Breast epithelium (tissue), 4 donors: ENCODE measurements around the gene CDHR3. TPM values are rescaled to one million over a fixed set of nuclear protein-coding genes. Genes with fewer than 3 reads are reported as not detected.

Experiments used
- DNase-seq, 2 donors: peaks; one replicate each; pipeline ENCODE4 v3.0.0-alpha.2; 2019; ENCODE audit warnings: low spot score in 2 of 2
- H3K27ac ChIP-seq, 2 donors: fragments of 200-600 bp; sonication (generic) in 1 of 2; one replicate each; pipeline ENCODE4 v1.5.1; 2016 to 2019; ENCODE audit warnings: mild to moderate bottlenecking in 1 of 2
- H3K27me3 ChIP-seq, 2 donors: fragments of 200-600 bp; sonication (generic) in 1 of 2; one replicate each; pipeline versions ENCODE4 v1.5.1 to v1.6.0; 2017 to 2019; ENCODE audit warnings: control low read depth in 1 of 2, mild to moderate bottlenecking in 1 of 2
- H3K36me3 ChIP-seq: fragments of 200-600 bp; one replicate; pipeline ENCODE4 v1.5.1; 2019
- H3K4me1 ChIP-seq, 2 donors: fragments of 200-600 bp; sonication (generic); one replicate each; pipeline ENCODE4 v1.5.1; 2016 to 2019; ENCODE audit warnings: control low read depth in 1 of 2
- H3K4me3 ChIP-seq, 3 donors: fragments of 200-600 bp; sonication (generic); 1 replicate in 2 of 3; 2 replicates in 1 of 3; pipeline ENCODE4 v1.5.1; 2016 to 2019; ENCODE audit warnings: mild to moderate bottlenecking in 3 of 3, moderate library complexity in 2 of 3
- H3K9me3 ChIP-seq, 2 donors: fragments of 200-600 bp; sonication (generic) in 1 of 2; one replicate each; pipeline ENCODE4 v1.5.1; 2016 to 2019; ENCODE audit warnings: control low read depth in 1 of 2
- POLR2A ChIP-seq: fragments of 450-650 bp; IDR thresholded peaks from one replicate; pipeline ENCODE4 v1.6.1; 2016; ENCODE audit warnings: antibody characterized with exemption, mild to moderate bottlenecking, moderate library complexity
- POLR2AphosphoS5 ChIP-seq, 3 donors: sonication (generic); formaldehyde crosslinking; IDR thresholded peaks; one replicate each; pipeline ENCODE4 v1.6.1; 2017; ENCODE audit warnings: antibody characterized with exemption in 3 of 3
- intact Hi-C: fragments of 100-400 bp; cut with DNase I; formaldehyde crosslinking; loops from one replicate; pipeline ENCODE4 v1.15.1; 2023; ENCODE audit warnings: low total_unique reads
- total RNA-seq, 3 donors: library from RNA; depleted of rRNA; stranded (reverse); fragments of >200 nt; gene quantifications; one replicate each; pipeline ENCODE4 v1.1.0, GENCODE V29; 2016
- TF ChIP-seq, protein P1 (sequence below), 3 donors: fragments of 450-650 bp; IDR thresholded peaks; one replicate each; pipeline ENCODE4 v1.5.1; 2016 to 2017; ENCODE audit warnings: antibody characterized with exemption in 3 of 3, mild to moderate bottlenecking in 3 of 3, moderate library complexity in 3 of 3

Gene CDHR3
- total RNA-seq, 3 donors from 2014 or later: 4.6 to 8.8 (median 6.4) TPM

GRCh38 chr7:106012184-106012583 is 49.1 kb downstream of the CDHR3 start:
- Histone ChIP-seq H3K4me1 (no peaks in the 10 kb centered on the region), H3K27me3 (no peaks in the 10 kb centered on the region), H3K27ac (no peak overlapping the region), H3K4me3 (no peak overlapping the region), H3K9me3 (no peaks in the 10 kb centered on the region), H3K36me3 (no peaks in the 10 kb centered on the region)
- no peak for DNase-seq
- intact Hi-C loops: no loop called here
- TF ChIP-seq, protein P1, sequence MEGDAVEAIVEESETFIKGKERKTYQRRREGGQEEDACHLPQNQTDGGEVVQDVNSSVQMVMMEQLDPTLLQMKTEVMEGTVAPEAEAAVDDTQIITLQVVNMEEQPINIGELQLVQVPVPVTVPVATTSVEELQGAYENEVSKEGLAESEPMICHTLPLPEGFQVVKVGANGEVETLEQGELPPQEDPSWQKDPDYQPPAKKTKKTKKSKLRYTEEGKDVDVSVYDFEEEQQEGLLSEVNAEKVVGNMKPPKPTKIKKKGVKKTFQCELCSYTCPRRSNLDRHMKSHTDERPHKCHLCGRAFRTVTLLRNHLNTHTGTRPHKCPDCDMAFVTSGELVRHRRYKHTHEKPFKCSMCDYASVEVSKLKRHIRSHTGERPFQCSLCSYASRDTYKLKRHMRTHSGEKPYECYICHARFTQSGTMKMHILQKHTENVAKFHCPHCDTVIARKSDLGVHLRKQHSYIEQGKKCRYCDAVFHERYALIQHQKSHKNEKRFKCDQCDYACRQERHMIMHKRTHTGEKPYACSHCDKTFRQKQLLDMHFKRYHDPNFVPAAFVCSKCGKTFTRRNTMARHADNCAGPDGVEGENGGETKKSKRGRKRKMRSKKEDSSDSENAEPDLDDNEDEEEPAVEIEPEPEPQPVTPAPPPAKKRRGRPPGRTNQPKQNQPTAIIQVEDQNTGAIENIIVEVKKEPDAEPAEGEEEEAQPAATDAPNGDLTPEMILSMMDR (IDR thresholded peaks at IDR 0.05): no peak

- no peak overlapping the region for H3K4me3 ChIP-seq
- TF ChIP-seq, protein P1 (IDR thresholded peaks at IDR 0.05): no peak
- TF ChIP-seq POLR2AphosphoS5 (IDR thresholded peaks at IDR 0.05): no peak
- TF ChIP-seq POLR2A: no peak
- no peaks in the 10 kb centered on the region for H3K27me3 ChIP-seq
- H3K36me3 ChIP-seq: no peaks in the 10 kb centered on the region
- DNase-seq: no peak
- no peaks in the 10 kb centered on the region for H3K4me1 ChIP-seq
- H3K9me3 ChIP-seq: no peaks in the 10 kb centered on the region
- intact Hi-C loops: no loop called here
- no peak overlapping the region for H3K27ac ChIP-seq
Measured at GRCh38 chr7:106012935-106013439, 49.9 kb downstream of the CDHR3 start.

DNA sequence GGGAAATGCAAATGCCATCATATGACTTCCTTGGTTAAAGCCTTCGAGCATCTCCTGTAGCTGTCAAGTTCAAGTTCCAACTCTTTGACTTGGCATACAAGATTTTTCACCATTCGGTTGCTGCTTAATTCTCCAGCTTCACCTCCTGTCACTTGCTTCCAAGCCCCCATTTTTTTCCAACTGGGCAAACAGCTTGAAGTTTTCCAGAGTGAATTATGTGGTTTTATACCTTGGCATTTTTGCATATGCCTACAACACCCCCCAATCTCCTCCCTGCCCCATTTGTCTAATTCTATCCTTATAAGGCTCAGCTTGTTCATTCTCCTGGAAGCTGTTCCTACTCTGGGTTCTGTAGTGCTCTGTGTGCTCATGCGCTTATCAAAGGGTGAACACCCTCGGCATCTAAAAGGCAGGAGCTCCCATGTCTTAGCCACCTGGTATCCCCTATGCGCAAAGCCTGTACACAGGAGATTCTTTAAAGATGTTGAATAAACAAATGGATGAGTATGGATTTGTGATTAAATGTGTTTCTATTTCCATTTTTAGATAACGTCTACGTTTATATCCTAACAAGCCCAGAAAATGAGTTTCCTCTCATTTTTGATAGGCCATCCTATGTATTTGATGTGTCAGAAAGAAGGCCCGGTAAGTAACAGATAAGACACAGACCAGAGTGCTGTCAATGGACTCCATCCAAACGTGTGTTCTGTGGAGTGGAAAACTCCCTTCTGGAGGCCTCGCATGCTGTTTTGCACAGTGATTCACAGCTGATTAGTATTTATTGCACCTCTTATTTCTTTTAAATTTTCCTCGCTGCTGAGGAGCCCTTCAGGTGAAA is 52.5 kb downstream of the CDHR3 start:
- TF ChIP-seq, protein P1 (IDR thresholded peaks at IDR 0.05): no peak
- no peak for TF ChIP-seq POLR2AphosphoS5 (IDR thresholded peaks at IDR 0.05)
- TF ChIP-seq POLR2A: no peak
- no peaks in the 10 kb centered on the region for H3K27me3 ChIP-seq
- no peaks in the 10 kb centered on the region for H3K36me3 ChIP-seq
- no peak for DNase-seq
- H3K9me3 ChIP-seq: no peaks in the 10 kb centered on the region
- no peak overlapping the region for H3K27ac ChIP-seq
- H3K4me1 ChIP-seq: no peaks in the 10 kb centered on the region
- intact Hi-C loops: no loop called here
- H3K4me3 ChIP-seq: no peak overlapping the region

- no peak overlapping the region for H3K4me3 ChIP-seq
- DNase-seq: no peak
- H3K4me1 ChIP-seq: no peaks in the 10 kb centered on the region
- TF ChIP-seq POLR2AphosphoS5 (IDR thresholded peaks at IDR 0.05) (no peak), POLR2A (no peak)
- TF ChIP-seq, protein P1 (IDR thresholded peaks at IDR 0.05): no peak
- no peaks in the 10 kb centered on the region for H3K36me3 ChIP-seq
- intact Hi-C loops: no loop called here
- no peaks in the 10 kb centered on the region for H3K27me3 ChIP-seq
- H3K9me3 ChIP-seq: no peaks in the 10 kb centered on the region
- H3K27ac ChIP-seq: no peak overlapping the region
Measured at GRCh38 chr7:106016331-106016730, 53.3 kb downstream of the CDHR3 start.

DNA sequence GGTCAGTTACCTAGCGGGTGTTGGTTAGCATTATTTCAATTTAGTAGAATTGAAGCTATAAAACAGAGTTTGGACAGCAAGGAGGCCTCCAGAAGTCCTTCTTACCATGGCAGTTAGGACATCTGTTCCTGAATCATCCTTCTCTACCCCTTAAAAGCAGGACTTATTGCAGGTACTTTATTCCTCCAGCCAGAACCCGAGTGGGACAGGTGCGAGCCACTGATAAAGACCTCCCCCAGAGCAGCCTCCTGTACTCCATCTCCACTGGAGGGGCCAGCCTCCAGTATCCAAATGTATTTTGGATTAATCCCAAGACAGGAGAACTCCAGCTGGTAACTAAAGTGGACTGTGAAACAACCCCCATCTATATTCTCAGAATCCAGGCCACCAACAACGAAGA is 54.6 kb downstream of the CDHR3 start:
- no peaks in the 10 kb centered on the region for H3K36me3 ChIP-seq
- H3K4me3 ChIP-seq: no peak overlapping the region
- no peaks in the 10 kb centered on the region for H3K4me1 ChIP-seq
- H3K9me3 ChIP-seq: no peaks in the 10 kb centered on the region
- DNase-seq: no peak
- TF ChIP-seq POLR2A (no peak), POLR2AphosphoS5 (IDR thresholded peaks at IDR 0.05) (no peak)
- TF ChIP-seq, protein P1 (IDR thresholded peaks at IDR 0.05): no peak
- no peak overlapping the region for H3K27ac ChIP-seq
- H3K27me3 ChIP-seq: no peaks in the 10 kb centered on the region
- intact Hi-C loops: no loop called here
